Immature natural killer cell (primary cell): ENCODE data around the gene VGLL2. TPM values are rescaled to one million over a fixed set of nuclear protein-coding genes. Genes with fewer than 3 reads are reported as not detected.

ENCODE experiments used
- DNase-seq, 3 donors: peaks; one replicate each; pipeline ENCODE4 v3.0.0; 2022; ENCODE audit warnings: mixed read lengths in 1 of 3
- H3K27ac Mint-ChIP-seq, 6 donors: one replicate each; pipeline ENCODE4 v1.8.0; 2020; ENCODE audit warnings: mixed read lengths in 6 of 6, mild to moderate bottlenecking in 5 of 6, inconsistent platforms in 4 of 6, moderate library complexity in 3 of 6
- H3K27me3 Mint-ChIP-seq, 3 donors: one replicate each; pipeline ENCODE4 v1.8.0; 2020 to 2021; ENCODE audit warnings: low read depth in 3 of 3, mild to moderate bottlenecking in 3 of 3, mixed read lengths in 3 of 3, moderate library complexity in 3 of 3, inconsistent platforms in 1 of 3
- H3K36me3 Mint-ChIP-seq, 3 donors: one replicate each; pipeline ENCODE4 v1.8.0; 2020; ENCODE audit warnings: mixed read lengths in 3 of 3, inconsistent platforms in 2 of 3, mild to moderate bottlenecking in 2 of 3
- H3K4me1 Mint-ChIP-seq, 2 donors: one replicate each; pipeline ENCODE4 v1.8.0; 2020; ENCODE audit warnings: inconsistent platforms in 2 of 2, mild to moderate bottlenecking in 2 of 2, mixed read lengths in 2 of 2, moderate library complexity in 1 of 2
- H3K4me3 Mint-ChIP-seq, 5 donors: one replicate each; pipeline ENCODE4 v1.8.0; 2020; ENCODE audit warnings: mild to moderate bottlenecking in 5 of 5, mixed read lengths in 5 of 5, inconsistent platforms in 3 of 5, moderate library complexity in 3 of 5
- H3K9me3 Mint-ChIP-seq, 6 donors: one replicate each; pipeline ENCODE4 v1.8.0; 2020; ENCODE audit warnings: mild to moderate bottlenecking in 6 of 6, mixed read lengths in 6 of 6, inconsistent platforms in 4 of 6, moderate library complexity in 3 of 6
- polyA plus RNA-seq, 3 donors: library from polyadenylated mRNA; unstranded; fragments of 300-500 nt; fragmentation: Illumina TruSeq; gene quantifications; one replicate each; pipeline ENCODE4 v1.2.3, GENCODE V29; 2021

Gene VGLL2
- polyA plus RNA-seq, 3 donors from 2014 or later = not detected

GRCh38 chr6:117262799-117263198 lies 2.6 kb upstream of the VGLL2 start:
- Mint-ChIP-seq H3K9me3 (peaks cover 0 to 28% (median 3%) of the 10 kb centered on the region in 6 donors), H3K36me3 (no peaks in the 10 kb centered on the region), H3K27ac (no peak overlapping the region), H3K4me3 (no peak overlapping the region), H3K27me3 (peaks cover 10 to 29% (median 15%) of the 10 kb centered on the region in 3 donors), H3K4me1 (no peaks in the 10 kb centered on the region)
- no peak for DNase-seq

- no peak for DNase-seq
- Mint-ChIP-seq H3K4me3 (no peak overlapping the region), H3K9me3 (peaks cover 0 to 31% (median 4%) of the 10 kb centered on the region in 6 donors), H3K27me3 (peaks cover 15 to 35% (median 21%) of the 10 kb centered on the region in 3 donors), H3K36me3 (no peaks in the 10 kb centered on the region), H3K27ac (no peak overlapping the region), H3K4me1 (no peaks in the 10 kb centered on the region)
Observed at GRCh38 chr6:117263353-117263927, 1.9 kb upstream of the VGLL2 start.

DNA sequence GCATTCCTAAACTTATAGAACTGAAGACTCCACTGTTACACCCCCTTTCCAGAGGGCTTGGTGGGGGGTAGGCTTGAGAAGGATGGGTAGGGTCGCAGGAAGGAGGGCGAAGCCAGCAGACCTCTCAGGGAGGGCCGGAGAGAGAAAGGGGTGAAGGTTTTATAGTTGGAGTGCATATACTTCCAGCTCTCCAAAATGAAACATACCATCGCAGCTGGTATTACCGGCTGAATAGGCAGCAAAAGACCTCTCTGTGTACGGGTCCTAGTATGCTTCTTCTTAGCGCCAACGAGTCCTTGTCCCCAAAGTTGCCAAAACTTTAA lies 1.0 kb upstream of the VGLL2 start:
- Mint-ChIP-seq H3K9me3 (peaks cover 0 to 38% (median 4%) of the 10 kb centered on the region in 6 donors), H3K36me3 (no peaks in the 10 kb centered on the region), H3K27me3 (peaks cover 17 to 42% (median 27%) of the 10 kb centered on the region in 3 donors), H3K4me3 (peak overlapping the region in 1 of 5 donors; percentile 63), H3K27ac (no peak overlapping the region), H3K4me1 (no peaks in the 10 kb centered on the region)
- no peak for DNase-seq

DNA sequence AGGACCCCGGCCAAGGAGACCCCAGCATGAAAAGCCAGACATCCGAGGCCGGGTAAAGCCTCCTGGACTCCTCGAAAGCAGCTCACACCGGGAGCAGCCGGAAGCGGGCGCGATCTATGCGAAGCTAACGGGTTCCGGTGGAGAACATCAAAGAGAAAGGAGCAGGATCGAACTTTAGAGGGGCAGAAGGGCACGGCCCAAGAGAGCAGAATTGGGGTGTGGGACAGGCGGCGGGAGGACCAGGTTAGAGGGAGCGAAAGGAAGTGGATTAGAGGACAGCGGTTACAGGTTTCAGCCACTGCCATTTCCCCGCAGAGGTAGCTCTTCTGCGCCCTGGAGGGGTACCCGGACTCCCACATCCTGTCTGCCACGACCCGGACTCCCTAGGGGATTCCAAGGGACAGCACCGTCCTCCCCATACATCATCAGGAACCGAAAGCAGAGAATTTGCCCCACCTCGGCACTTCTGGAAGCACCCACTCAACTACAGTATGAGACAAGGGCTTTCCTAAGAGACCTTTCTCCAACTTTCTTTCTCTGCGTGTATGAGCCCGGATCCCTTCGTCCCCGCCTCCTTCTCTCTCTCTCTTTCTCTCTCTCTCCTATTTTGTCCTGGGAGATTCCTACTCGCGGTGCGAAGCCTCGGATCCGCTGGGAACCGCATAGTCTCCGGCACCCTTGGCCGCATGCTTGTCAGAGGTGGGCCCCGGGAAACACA lies 507 bp upstream of the VGLL2 start:
- H3K36me3 Mint-ChIP-seq = no peaks in the 10 kb centered on the region
- H3K27me3 Mint-ChIP-seq = peaks cover 19 to 42% (median 30%) of the 10 kb centered on the region in 3 donors
- H3K4me3 Mint-ChIP-seq = peak overlapping the region; percentile 10 to 63 (median 32)
- H3K27ac Mint-ChIP-seq = no peak overlapping the region
- H3K4me1 Mint-ChIP-seq = no peaks in the 10 kb centered on the region
- H3K9me3 Mint-ChIP-seq = peaks cover 0 to 38% (median 4%) of the 10 kb centered on the region in 6 donors
- no peak for DNase-seq

GRCh38 chr6:117266257-117267053 lies 1.1 kb downstream of the VGLL2 start:
- Mint-ChIP-seq H3K36me3 (no peaks in the 10 kb centered on the region), H3K4me3 (peak overlapping the region in 2 of 5 donors; percentile 18 to 72), H3K4me1 (no peaks in the 10 kb centered on the region), H3K27me3 (peaks cover 22 to 44% (median 34%) of the 10 kb centered on the region in 3 donors), H3K9me3 (peaks cover 0 to 38% (median 4%) of the 10 kb centered on the region in 6 donors), H3K27ac (no peak overlapping the region)
- no peak for DNase-seq

DNA sequence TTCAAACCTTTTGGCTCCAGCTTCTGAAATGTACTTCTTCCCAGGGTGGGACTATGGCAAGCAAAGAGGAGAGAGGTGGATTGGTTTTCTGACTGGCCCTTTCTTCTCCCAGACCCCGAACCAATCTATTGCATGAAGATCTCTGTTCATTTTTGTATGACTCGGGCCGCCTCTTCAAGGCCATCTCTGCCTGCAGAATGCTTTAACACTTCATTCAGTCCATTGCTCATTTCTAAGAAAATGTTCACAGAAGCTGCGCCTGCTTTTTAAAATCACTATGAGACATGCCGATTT lies 1.6 kb downstream of the VGLL2 start:
- DNase-seq = no peak
- peaks cover 22 to 48% (median 38%) of the 10 kb centered on the region in 3 donors for H3K27me3 Mint-ChIP-seq
- no peak overlapping the region for H3K27ac Mint-ChIP-seq
- no peaks in the 10 kb centered on the region for H3K4me1 Mint-ChIP-seq
- peaks cover 0 to 38% (median 4%) of the 10 kb centered on the region in 6 donors for H3K9me3 Mint-ChIP-seq
- peak overlapping the region in 1 of 5 donors; percentile 72 for H3K4me3 Mint-ChIP-seq
- H3K36me3 Mint-ChIP-seq = no peaks in the 10 kb centered on the region

DNA sequence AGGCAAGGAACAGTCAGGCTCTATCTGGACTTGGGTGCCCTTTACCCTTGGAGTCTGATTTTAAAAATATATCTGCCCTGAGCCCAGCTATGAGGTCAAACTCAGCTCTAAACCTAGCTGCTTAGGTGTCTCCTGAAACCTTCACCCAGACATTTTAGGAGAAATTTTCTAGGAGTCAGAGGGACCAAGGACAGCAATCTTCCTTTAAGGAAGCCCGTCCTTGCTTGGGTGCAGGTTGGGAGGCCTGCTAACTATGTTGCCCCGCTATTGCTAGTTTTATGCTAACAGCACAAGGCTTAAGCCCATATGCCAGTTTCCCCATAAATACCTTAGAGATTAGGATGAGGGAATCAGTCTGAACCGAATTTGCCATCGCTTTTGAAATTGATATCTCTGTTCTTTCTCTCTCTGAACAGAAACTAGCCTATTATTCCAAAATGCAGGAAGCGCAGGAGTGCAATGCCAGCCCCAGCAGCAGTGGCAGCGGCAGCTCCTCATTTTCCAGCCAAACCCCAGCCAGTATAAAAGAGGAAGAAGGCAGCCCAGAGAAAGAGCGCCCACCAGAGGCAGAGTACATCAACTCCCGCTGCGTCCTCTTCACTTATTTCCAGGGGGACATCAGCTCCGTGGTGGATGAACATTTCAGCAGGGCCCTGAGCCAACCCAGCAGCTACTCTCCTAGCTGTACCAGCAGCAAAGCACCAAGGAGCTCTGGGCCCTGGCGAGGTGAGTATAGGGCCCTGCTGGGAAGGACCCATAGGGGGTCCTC lies 2.6 kb downstream of the VGLL2 start:
- H3K36me3 Mint-ChIP-seq = no peaks in the 10 kb centered on the region
- peaks cover 0 to 33% (median 2%) of the 10 kb centered on the region in 6 donors for H3K9me3 Mint-ChIP-seq
- no peak overlapping the region for H3K27ac Mint-ChIP-seq
- H3K4me3 Mint-ChIP-seq = no peak overlapping the region
- H3K27me3 Mint-ChIP-seq = peaks cover 22 to 54% (median 36%) of the 10 kb centered on the region in 3 donors
- H3K4me1 Mint-ChIP-seq = no peaks in the 10 kb centered on the region
- DNase-seq = no peak

GRCh38 chr6:117268924-117269323 lies 3.6 kb downstream of the VGLL2 start:
- H3K4me3 Mint-ChIP-seq = no peak overlapping the region
- peaks cover 0 to 31% (median 3%) of the 10 kb centered on the region in 6 donors for H3K9me3 Mint-ChIP-seq
- H3K27ac Mint-ChIP-seq = no peak overlapping the region
- peaks cover 22 to 52% (median 32%) of the 10 kb centered on the region in 3 donors for H3K27me3 Mint-ChIP-seq
- no peaks in the 10 kb centered on the region for H3K36me3 Mint-ChIP-seq
- no peak for DNase-seq
- H3K4me1 Mint-ChIP-seq = no peaks in the 10 kb centered on the region

- no peak for DNase-seq
- Mint-ChIP-seq H3K27ac (no peak overlapping the region), H3K9me3 (peaks cover 0 to 27% (median 3%) of the 10 kb centered on the region in 6 donors), H3K27me3 (peaks cover 21 to 51% (median 31%) of the 10 kb centered on the region in 3 donors), H3K4me3 (no peak overlapping the region), H3K36me3 (no peaks in the 10 kb centered on the region), H3K4me1 (no peaks in the 10 kb centered on the region)
Observed at GRCh38 chr6:117269638-117270054, 4.3 kb downstream of the VGLL2 start.

DNA sequence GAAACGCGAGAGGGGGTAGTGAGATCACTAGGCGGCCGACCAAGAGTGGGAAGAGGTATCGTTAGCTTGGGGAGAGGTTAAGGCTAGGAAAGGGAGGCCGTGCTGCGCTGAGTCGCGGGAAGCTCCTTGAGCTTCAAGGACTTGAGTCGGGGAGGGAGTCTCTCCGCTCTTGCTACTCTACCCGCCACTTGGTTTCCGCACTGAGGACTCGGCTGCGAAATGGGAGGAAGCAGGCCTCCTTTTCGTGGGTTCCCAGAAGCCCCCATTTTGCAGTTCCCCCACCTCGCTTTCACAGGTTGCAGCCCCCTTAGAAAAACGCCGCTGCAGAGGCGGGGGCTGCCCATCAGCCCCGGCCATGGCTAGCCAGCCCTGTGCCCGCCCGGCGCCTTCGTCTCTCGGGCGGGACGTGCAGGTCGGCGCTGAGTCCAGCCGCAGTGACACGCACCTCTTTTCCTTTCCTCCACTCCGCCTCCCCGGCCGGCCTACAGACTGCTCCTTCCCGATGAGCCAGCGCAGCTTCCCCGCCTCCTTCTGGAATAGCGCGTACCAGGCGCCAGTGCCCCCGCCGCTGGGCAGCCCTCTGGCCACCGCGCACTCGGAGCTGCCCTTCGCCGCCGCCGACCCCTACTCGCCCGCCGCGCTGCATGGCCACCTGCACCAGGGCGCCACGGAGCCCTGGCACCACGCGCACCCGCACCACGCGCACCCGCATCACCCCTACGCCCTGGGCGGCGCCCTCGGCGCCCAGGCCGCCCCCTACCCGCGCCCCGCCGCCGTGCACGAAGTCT lies 4.9 kb downstream of the VGLL2 start:
- Mint-ChIP-seq H3K9me3 (peaks cover 0 to 27% (median 3%) of the 10 kb centered on the region in 6 donors), H3K27ac (no peak overlapping the region), H3K27me3 (peaks cover 20 to 51% (median 36%) of the 10 kb centered on the region in 3 donors), H3K36me3 (no peaks in the 10 kb centered on the region), H3K4me1 (no peaks in the 10 kb centered on the region), H3K4me3 (no peak overlapping the region)
- DNase-seq = no peak

DNA sequence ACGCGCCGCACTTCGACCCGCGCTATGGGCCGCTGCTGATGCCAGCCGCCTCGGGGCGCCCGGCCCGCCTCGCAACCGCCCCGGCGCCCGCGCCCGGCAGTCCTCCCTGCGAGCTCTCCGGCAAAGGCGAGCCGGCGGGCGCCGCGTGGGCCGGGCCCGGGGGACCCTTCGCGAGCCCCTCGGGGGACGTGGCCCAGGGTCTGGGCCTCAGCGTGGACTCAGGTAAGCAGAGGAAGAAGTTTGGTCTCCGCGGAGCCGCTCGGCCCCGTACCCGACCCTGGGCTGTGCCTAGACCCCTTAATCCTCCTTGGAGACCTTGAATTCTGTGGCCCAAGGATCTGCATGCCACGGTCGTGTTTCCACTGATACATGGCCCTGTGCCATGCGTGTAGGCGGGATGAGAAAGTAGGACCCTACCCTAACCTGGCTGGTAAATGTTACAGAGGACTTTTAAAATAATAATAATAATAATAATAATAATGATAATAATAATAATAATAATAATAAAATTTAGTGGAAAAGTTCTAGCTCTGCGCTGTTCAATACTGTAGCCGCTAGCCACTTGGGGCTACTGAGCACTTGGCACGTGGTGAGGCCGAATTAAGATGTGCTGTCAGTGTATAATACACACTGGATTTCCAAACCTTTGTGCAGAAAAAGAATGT lies 5.6 kb downstream of the VGLL2 start:
- DNase-seq = no peak
- Mint-ChIP-seq H3K9me3 (peaks cover 0 to 27% (median 3%) of the 10 kb centered on the region in 6 donors), H3K4me3 (no peak overlapping the region), H3K27me3 (peaks cover 21 to 53% (median 36%) of the 10 kb centered on the region in 3 donors), H3K4me1 (no peaks in the 10 kb centered on the region), H3K36me3 (no peaks in the 10 kb centered on the region), H3K27ac (no peak overlapping the region)

DNA sequence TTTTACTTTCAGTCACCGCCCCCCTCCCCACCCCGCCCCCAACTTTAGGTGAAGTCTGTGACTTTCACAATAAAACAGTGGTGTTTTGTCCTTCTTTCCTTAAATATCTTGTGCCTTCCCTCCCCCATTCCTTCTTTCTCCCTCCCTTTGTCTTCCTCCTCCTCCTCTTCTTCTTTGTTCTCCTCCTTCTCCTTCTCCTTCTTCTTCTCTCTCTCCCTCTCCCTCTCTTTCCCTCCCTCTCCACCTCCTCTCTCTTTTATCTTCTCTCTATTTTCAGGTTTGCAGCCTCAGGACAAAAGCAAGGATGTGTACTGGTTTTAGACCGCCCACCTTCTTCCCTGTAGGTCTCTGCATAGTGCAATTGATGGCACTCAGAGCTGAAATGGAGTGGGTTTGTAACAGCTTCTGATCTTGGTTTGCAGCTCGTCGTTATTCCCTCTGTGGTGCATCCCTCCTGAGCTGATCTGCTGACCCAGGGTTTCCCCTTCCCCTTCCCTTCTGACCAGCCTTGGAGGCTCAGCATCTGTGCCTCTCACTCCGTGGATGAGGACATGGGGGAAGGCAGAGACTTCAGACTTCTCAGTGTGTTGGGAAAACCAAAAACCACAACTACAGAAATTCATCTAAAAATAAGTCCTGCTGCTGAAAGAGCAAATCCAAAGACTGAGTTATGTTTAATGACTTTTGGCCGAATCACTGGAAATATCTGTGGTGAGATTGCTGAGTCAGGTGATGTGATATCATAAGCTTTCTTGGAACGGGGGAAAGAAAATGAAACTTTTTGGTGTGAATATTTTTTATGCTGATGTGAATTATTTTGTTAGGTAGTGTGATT lies 6.9 kb downstream of the VGLL2 start:
- peaks cover 20 to 48% (median 30%) of the 10 kb centered on the region in 3 donors for H3K27me3 Mint-ChIP-seq
- H3K4me1 Mint-ChIP-seq = no peaks in the 10 kb centered on the region
- H3K9me3 Mint-ChIP-seq = peaks cover 0 to 21% (median 3%) of the 10 kb centered on the region in 6 donors
- no peak for DNase-seq
- H3K36me3 Mint-ChIP-seq = no peaks in the 10 kb centered on the region
- H3K27ac Mint-ChIP-seq = no peak overlapping the region
- no peak overlapping the region for H3K4me3 Mint-ChIP-seq
